H1 (cell line): ENCODE measurements around the gene MEGF11. TPM values are rescaled to one million over a fixed set of nuclear protein-coding genes. Genes with fewer than 3 reads are reported as not detected.

ENCODE experiments used
- CTCF ChIA-PET: fragments of 300-600 bp; sonication (Branson Sonifier 250); formaldehyde crosslinking; loops from one replicate; lab custom pipeline; 2021; ENCODE audit not compliant: partially characterized antibody; lab: Charles Lee
- POLR2A ChIA-PET: fragments of 300-600 bp; sonication (Branson Sonifier 250); formaldehyde crosslinking; loops from one replicate; lab custom pipeline; 2021; ENCODE audit warnings: inconsistent platforms; ENCODE audit not compliant: partially characterized antibody; lab: Charles Lee
- DNase-seq, 2 experiments: peaks; one replicate each; pipeline versions ENCODE4 v3.0.0 to v3.0.0-alpha.2; 2010 to 2022; ENCODE audit warnings: low spot score in 2 of 2, low read depth in 1 of 2, mixed read lengths in 1 of 2
- FAIRE-seq: peaks from 2 replicates; lab custom pipeline; 2011; peaks lifted over from hg19 to GRCh38; lab: Jason Lieb, UNC
- H2AFZ ChIP-seq: 2 replicates; pipeline ENCODE4 v1.8.1; 2012; ENCODE audit warnings: low read length, inconsistent platforms
- H2AK5ac ChIP-seq: 2 replicates; pipeline ENCODE4 v1.6.1; 2013; ENCODE audit warnings: low read depth, low read length
- H2BK120ac ChIP-seq: replicated peaks from 2 replicates; pipeline ENCODE3; 2013; ENCODE audit warnings: low read depth, low read length, inconsistent platforms
- H2BK12ac ChIP-seq: 2 replicates; pipeline ENCODE4 v1.6.1; 2013; ENCODE audit warnings: low read depth, low read length
- H2BK15ac ChIP-seq: 2 replicates; pipeline ENCODE4 v1.6.1; 2013; ENCODE audit warnings: low read length
- H2BK20ac ChIP-seq: 2 replicates; pipeline ENCODE4 v1.6.1; 2013; ENCODE audit warnings: low read length
- H2BK5ac ChIP-seq: 2 replicates; pipeline ENCODE4 v1.6.1; 2013; ENCODE audit warnings: low read depth, low read length
- H3K14ac ChIP-seq: 2 replicates; pipeline ENCODE4 v1.6.1; 2013; ENCODE audit warnings: inconsistent platforms; ENCODE audit not compliant: insufficient read length
- H3K18ac ChIP-seq: 2 replicates; pipeline ENCODE4 v1.6.1; 2013; ENCODE audit warnings: low read length; ENCODE audit errors: extremely low read depth
- H3K23ac ChIP-seq: 2 replicates; pipeline ENCODE4 v1.6.1; 2013; ENCODE audit warnings: inconsistent platforms; ENCODE audit not compliant: insufficient read length
- H3K23me2 ChIP-seq: 2 replicates; pipeline ENCODE4 v1.6.1; 2013; ENCODE audit warnings: low read depth, low read length
- H3K27ac ChIP-seq: 2 replicates; pipeline ENCODE4 v1.6.1; 2011; ENCODE audit warnings: low read depth, low read length, inconsistent platforms
- H3K27me3 ChIP-seq, 4 experiments: replicated peaks in 1 of 4; 1 replicate in 1 of 4; 2 replicates in 3 of 4; pipeline versions ENCODE4 v1.6.1 to v1.8.1; 2011 to 2013; ENCODE audit warnings: low read length in 3 of 4, mild to moderate bottlenecking in 3 of 4, inconsistent platforms in 2 of 4, mixed read lengths in 2 of 4, moderate library complexity in 1 of 4; ENCODE audit not compliant: control insufficient read depth in 3 of 4, insufficient read depth in 3 of 4; ENCODE audit errors: extremely low read depth in 1 of 4
- H3K36me3 ChIP-seq, 4 experiments: 2 replicates each; pipeline versions ENCODE4 v1.6.1 to v1.8.1; 2011 to 2013; ENCODE audit warnings: mild to moderate bottlenecking in 4 of 4, low read length in 3 of 4, moderate library complexity in 2 of 4, control low read depth in 1 of 4, inconsistent platforms in 1 of 4; ENCODE audit not compliant: insufficient read depth in 4 of 4, control insufficient read depth in 2 of 4
- H3K4ac ChIP-seq: replicated peaks from 2 replicates; pipeline ENCODE3; 2013; ENCODE audit warnings: low read length, low read depth, mixed read lengths, inconsistent platforms; ENCODE audit not compliant: insufficient read length
- H3K4me1 ChIP-seq, 4 experiments: replicated peaks in 1 of 4; 1 replicate in 1 of 4; 2 replicates in 3 of 4; pipeline versions ENCODE4 v1.6.1 to v1.8.1; 2011 to 2013; ENCODE audit warnings: low read length in 3 of 4, inconsistent platforms in 2 of 4, mixed read lengths in 1 of 4; ENCODE audit not compliant: insufficient read depth in 4 of 4, control insufficient read depth in 3 of 4
- H3K4me2 ChIP-seq, 2 experiments: 2 replicates each; pipeline versions ENCODE4 v1.6.1 to v1.8.1; 2011 to 2013; ENCODE audit warnings: low read depth in 2 of 2, low read length in 2 of 2, control low read depth in 1 of 2, inconsistent platforms in 1 of 2, mild to moderate bottlenecking in 1 of 2; ENCODE audit not compliant: insufficient read depth in 1 of 2
- H3K4me3 ChIP-seq, 4 experiments: fragments of 200-600, 300-600 bp in 1 of 4; sonication (generic), shearing (Covaris generic), sonication (Bioruptor Twin) in 1 of 4; 2 replicates each; pipeline versions ENCODE4 v1.5.1 to v1.8.1; 2011 to 2016; ENCODE audit warnings: low read length in 4 of 4, low read depth in 3 of 4, control low read depth in 2 of 4, inconsistent platforms in 2 of 4, mild to moderate bottlenecking in 2 of 4, mixed read lengths in 1 of 4, moderate library complexity in 1 of 4; ENCODE audit not compliant: insufficient read depth in 2 of 4; ENCODE audit errors: extremely low read depth in 1 of 4
- H3K56ac ChIP-seq: replicated peaks from 2 replicates; pipeline ENCODE3; 2013; ENCODE audit warnings: low read depth, mild to moderate bottlenecking, mixed read lengths, low read length, inconsistent platforms; ENCODE audit not compliant: insufficient read length
- H3K79me1 ChIP-seq: 2 replicates; pipeline ENCODE4 v1.6.1; 2013; ENCODE audit warnings: low read depth, low read length, control low read depth
- H3K79me2 ChIP-seq, 2 experiments: 2 replicates each; pipeline versions ENCODE4 v1.6.1 to v1.8.1; 2012 to 2013; ENCODE audit warnings: low read length in 2 of 2, mild to moderate bottlenecking in 2 of 2, inconsistent platforms in 1 of 2; ENCODE audit not compliant: insufficient read depth in 2 of 2, control insufficient read depth in 1 of 2
- H3K9ac ChIP-seq, 4 experiments: replicated peaks in 1 of 4; 1 replicate in 1 of 4; 2 replicates in 3 of 4; pipeline versions ENCODE4 v1.6.1 to v1.8.1; 2011 to 2013; ENCODE audit warnings: low read depth in 3 of 4, low read length in 3 of 4, control low read depth in 2 of 4, mild to moderate bottlenecking in 2 of 4, moderate library complexity in 2 of 4, inconsistent platforms in 1 of 4; ENCODE audit errors: extremely low read depth in 1 of 4
- H3K9me3 ChIP-seq, 2 experiments: 2 replicates each; pipeline versions ENCODE4 v1.6.1 to v1.8.1; 2012 to 2013; ENCODE audit warnings: mild to moderate bottlenecking in 2 of 2, moderate library complexity in 2 of 2, control low read depth in 1 of 2, inconsistent platforms in 1 of 2, low read depth in 1 of 2, low read length in 1 of 2, mixed read lengths in 1 of 2; ENCODE audit not compliant: insufficient read depth in 2 of 2
- H4K20me1 ChIP-seq, 2 experiments: replicated peaks in 1 of 2; 2 replicates each; pipeline versions ENCODE3 to v1.8.1; 2011 to 2013; ENCODE audit warnings: inconsistent platforms in 2 of 2, low read length in 2 of 2, mild to moderate bottlenecking in 1 of 2; ENCODE audit not compliant: insufficient read depth in 2 of 2, control insufficient read depth in 1 of 2
- H4K5ac ChIP-seq: 2 replicates; pipeline ENCODE4 v1.6.1; 2013; ENCODE audit warnings: low read length, low read depth, mixed read lengths, inconsistent platforms; ENCODE audit not compliant: insufficient read length
- H4K8ac ChIP-seq: 2 replicates; pipeline ENCODE4 v1.8.0; 2013; ENCODE audit warnings: mild to moderate bottlenecking, moderate library complexity, low read length, inconsistent platforms; ENCODE audit not compliant: insufficient read depth; ENCODE audit errors: extremely low read depth
- H4K91ac ChIP-seq: replicated peaks from 2 replicates; pipeline ENCODE3; 2013; ENCODE audit warnings: low read length, mixed read lengths, inconsistent platforms; ENCODE audit not compliant: insufficient read length
- CHD2 ChIP-seq: IDR thresholded peaks from 2 replicates; pipeline ENCODE4 v1.6.1; 2012; ENCODE audit warnings: low read length, improper control_type of control experiment
- CREB1 ChIP-seq: IDR thresholded peaks from 2 replicates; pipeline ENCODE4 v1.6.1; 2012; ENCODE audit warnings: inconsistent platforms
- KDM1A ChIP-seq: fragments of 200-600, 300-600 bp; sonication (generic); IDR thresholded peaks from 2 replicates; pipeline ENCODE4 v1.7.1; 2016; ENCODE audit warnings: mild to moderate bottlenecking, low read length, borderline replicate concordance
- WGBS, 2 experiments: shearing (Covaris generic) in 1 of 2; methylation state at CpG; one replicate each; pipeline versions ENCODE4 v1.1.6 to v1.1.7; 2013 to 2015; ENCODE audit warnings: low lambda C conversion rate in 2 of 2, mixed read lengths in 2 of 2, inconsistent platforms in 1 of 2, low coverage in 1 of 2, missing lambda C conversion rate in 1 of 2; ENCODE audit not compliant: insufficient replicate concordance in 2 of 2, insufficient coverage in 1 of 2, insufficient read length in 1 of 2; ENCODE audit errors: extremely low coverage in 1 of 2, missing lambda C conversion rate in 1 of 2; 5-methylcytosine and 5-hydroxymethylcytosine counted together
- polyA plus RNA-seq, 7 experiments: library from polyadenylated mRNA; depleted of rRNA in 3 of 7; stranded (reverse) in 5 of 7; unstranded in 2 of 7; fragments of >200 nt in 5 of 7; fragments of 200-250 nt in 2 of 7; gene quantifications; 1 replicate in 5 of 7; 2 replicates in 1 of 7; 4 replicates in 1 of 7; pipeline versions ENCODE4 v1.2.1 to v1.2.3, GENCODE V29; 2011 to 2013; ENCODE audit warnings: missing spikeins in 2 of 7, mixed read lengths in 2 of 7
- total RNA-seq: library from RNA; stranded (reverse); fragmentation: NEBNext Ultra II Directional; extraction: Animal tissue kit (Norgen Biotek cat#: 25700); gene quantifications from 2 replicates; pipeline ENCODE4 v1.2.1, GENCODE V29; 2021

Gene MEGF11
- total and polyA plus RNA-seq, 2 of the 8 experiments (the other 6 are each of a cell fraction or from before 2014, with no cell fraction given), result 4.4 to 4.8 TPM

DNA sequence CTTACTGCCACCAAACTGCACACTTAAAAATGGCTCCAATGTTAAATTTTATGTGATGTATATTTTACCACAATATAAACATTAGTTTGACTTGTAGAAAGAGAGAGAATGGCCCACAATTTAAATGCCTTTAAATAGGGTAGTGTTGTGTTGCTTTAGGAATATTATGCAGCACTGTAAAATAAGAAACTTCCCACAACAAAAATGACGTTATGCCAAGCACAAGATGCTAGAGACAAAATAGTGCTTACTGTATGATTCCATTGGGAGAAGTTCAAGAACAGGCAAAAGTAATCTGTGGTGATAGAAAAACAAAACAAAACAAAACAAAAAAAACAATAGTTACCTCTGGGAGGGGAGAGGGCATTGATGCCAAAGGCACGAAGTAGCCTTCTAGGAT lies 91.3 kb downstream of the MEGF11 start:
- TF ChIP-seq CREB1, result no peak
- 0 out of 2 replicates have a peak, but pooled peaks have one; percentile 46 for TF ChIP-seq KDM1A
- TF ChIP-seq CHD2, result no peak
- Histone ChIP-seq H3K56ac (no peak overlapping the region), H4K5ac (no peak overlapping the region), H3K14ac (no peak overlapping the region), H3K23ac (no peak overlapping the region), H3K36me3 (no peaks in the 10 kb centered on the region), H4K8ac (no peak overlapping the region), H2BK12ac (no peak overlapping the region), H3K9me3 (no peaks in the 10 kb centered on the region), H3K79me2 (no peaks in the 10 kb centered on the region), H3K27me3 (no peaks in the 10 kb centered on the region), H3K79me1 (no peaks in the 10 kb centered on the region), H3K4me3 (no peak overlapping the region), H2BK5ac (no peak overlapping the region), H2BK20ac (no peak overlapping the region), H3K18ac (no peak overlapping the region), H2BK15ac (no peak overlapping the region), H3K4ac (no peak overlapping the region), H2AFZ (no peak overlapping the region), H2AK5ac (no peak overlapping the region), H3K23me2 (no peaks in the 10 kb centered on the region), H3K4me2 (no peak overlapping the region), H3K9ac (no peak overlapping the region), H3K4me1 (no peaks in the 10 kb centered on the region), H4K91ac (no peak overlapping the region), H2BK120ac (no peak overlapping the region), H4K20me1 (no peaks in the 10 kb centered on the region), H3K27ac (no peak overlapping the region)
- FAIRE-seq (no peak), DNase-seq (no peak)
- ChIA-PET CTCF (no interaction called here), POLR2A (no interaction called here)
- WGBS, 2 experiments, result 94% methylated on average over 2 of the region's 2 CpGs; no CpG with 5 or more reads in 1 of the 2 experiments
